Activated CD4-positive, alpha-beta T cell treated with anti-CD3 and anti-CD28 coated beads, Interleukin-2, amount 10 ng/mL, durations not matched to agents 24 days and 14 days (primary cell): ENCODE measurements around the gene LATS1. TPM values are rescaled to one million over a fixed set of nuclear protein-coding genes. Genes with fewer than 3 reads are reported as not detected.
A peak's percentile ranks its signal among the peaks of the same experiment; 100 is the strongest.
"Not testable (repeated sequence)": the region's sequence is repeated elsewhere in the genome, so short reads cannot be mapped to it uniquely, and the experiment has no call there.

Experiments
- DNase-seq: peaks from one replicate; pipeline ENCODE4 v3.0.0; 2022
- H3K27ac Mint-ChIP-seq: one replicate; pipeline ENCODE4 v1.8.0; 2022; ENCODE audit warnings: mild to moderate bottlenecking, mixed read lengths
- H3K27me3 Mint-ChIP-seq: one replicate; pipeline ENCODE4 v1.8.0; 2022; ENCODE audit warnings: mixed read lengths
- H3K36me3 Mint-ChIP-seq: one replicate; pipeline ENCODE4 v1.8.0; 2022; ENCODE audit warnings: low read depth, mild to moderate bottlenecking, mixed read lengths
- H3K4me1 Mint-ChIP-seq: one replicate; pipeline ENCODE4 v1.8.0; 2021; ENCODE audit warnings: mixed read lengths
- H3K4me3 Mint-ChIP-seq: one replicate; pipeline ENCODE4 v1.8.0; 2022; ENCODE audit warnings: mild to moderate bottlenecking, moderate library complexity, mixed read lengths
- H3K9me3 Mint-ChIP-seq: one replicate; pipeline ENCODE4 v1.8.0; 2021; ENCODE audit warnings: mixed read lengths
- intact Hi-C: fragments of 100-400 bp; cut with micrococcal nuclease; formaldehyde crosslinking; loops from one replicate; pipeline ENCODE4 v1.15.1; 2023
- total RNA-seq: library from RNA; stranded (reverse); gene quantifications from 2 replicates; pipeline ENCODE4 v1.2.3, GENCODE V29; 2022

The LATS1 gene
- total RNA-seq, 1 donor from 2014 or later = 33.7 TPM

- Mint-ChIP-seq H3K9me3 (no peaks in the 10 kb centered on the region), H3K27ac (peak overlapping the region; percentile 98), H3K36me3 (peaks cover 21% of the 10 kb centered on the region), H3K4me1 (peaks cover 32% of the 10 kb centered on the region), H3K4me3 (peak overlapping the region; percentile 98), H3K27me3 (no peaks in the 10 kb centered on the region)
- intact Hi-C loops = loop anchor here (1.0 to 10.0 kb wide), 2 partner anchors 151 to 288 kb away; partner anchors contain the start of gene GINM1
- no peak for DNase-seq
Measured at GRCh38 chr6:149717255-149717587, 680 bp downstream of the LATS1 start.

- H3K27ac Mint-ChIP-seq = peak overlapping the region; percentile 84
- H3K36me3 Mint-ChIP-seq = peaks cover 23% of the 10 kb centered on the region
- DNase-seq = no peak
- peak overlapping the region; percentile 98 for H3K4me3 Mint-ChIP-seq
- no peaks in the 10 kb centered on the region for H3K27me3 Mint-ChIP-seq
- peaks cover 35% of the 10 kb centered on the region for H3K4me1 Mint-ChIP-seq
- intact Hi-C loops = loop anchor here (10.0 kb wide), 1 partner anchor 288 kb away; no protein-coding TSS in a partner anchor
- no peaks in the 10 kb centered on the region for H3K9me3 Mint-ChIP-seq
Measured at GRCh38 chr6:149716181-149716963, 1.5 kb downstream of the LATS1 start.

- no peaks in the 10 kb centered on the region for H3K27me3 Mint-ChIP-seq
- H3K36me3 Mint-ChIP-seq = peaks cover 20% of the 10 kb centered on the region
- H3K27ac Mint-ChIP-seq = no peak overlapping the region
- H3K9me3 Mint-ChIP-seq = no peaks in the 10 kb centered on the region
- intact Hi-C loops = loop anchor here (10.0 kb wide), 1 partner anchor 290 kb away; no protein-coding TSS in a partner anchor
- H3K4me3 Mint-ChIP-seq = no peak overlapping the region
- H3K4me1 Mint-ChIP-seq = peaks cover 43% of the 10 kb centered on the region
- no peak for DNase-seq
Measured at GRCh38 chr6:149714442-149714841, 3.5 kb downstream of the LATS1 start.

- no peak for DNase-seq
- Mint-ChIP-seq H3K4me3 (no peak overlapping the region), H3K4me1 (peaks cover 43% of the 10 kb centered on the region), H3K36me3 (peaks cover 15% of the 10 kb centered on the region), H3K27me3 (no peaks in the 10 kb centered on the region), H3K9me3 (no peaks in the 10 kb centered on the region), H3K27ac (no peak overlapping the region)
- intact Hi-C loops = loop anchor here (10.0 kb wide), 1 partner anchor 293 kb away; no protein-coding TSS in a partner anchor
Measured at GRCh38 chr6:149711711-149712110, 6.2 kb downstream of the LATS1 start.

DNA sequence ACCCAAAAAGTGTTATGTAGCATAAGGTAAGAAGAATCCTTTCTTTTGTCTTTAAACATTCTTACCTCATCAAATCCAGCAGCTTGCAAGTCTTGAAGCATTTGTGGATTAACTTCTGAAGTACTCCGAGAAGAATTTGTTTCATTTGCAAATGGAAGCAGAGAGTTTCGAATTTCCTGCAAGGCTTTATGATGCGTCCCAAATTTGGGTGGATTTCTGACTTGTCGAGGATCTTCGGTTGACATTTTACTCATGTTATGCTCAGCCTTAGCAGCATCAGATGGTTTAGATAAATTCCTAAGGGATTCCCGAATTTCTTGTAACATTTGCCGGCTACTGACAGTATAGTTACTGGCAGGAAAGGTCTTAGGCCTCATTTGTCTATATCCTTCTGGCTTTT lies 16.2 kb downstream of the LATS1 start:
- H3K4me1 Mint-ChIP-seq = peaks cover 19% of the 10 kb centered on the region
- DNase-seq = no peak
- H3K36me3 Mint-ChIP-seq = peaks cover 23% of the 10 kb centered on the region
- H3K9me3 Mint-ChIP-seq = no peaks in the 10 kb centered on the region
- intact Hi-C loops = no loop called here
- H3K27me3 Mint-ChIP-seq = no peaks in the 10 kb centered on the region
- H3K4me3 Mint-ChIP-seq = no peak overlapping the region
- no peak overlapping the region for H3K27ac Mint-ChIP-seq

DNA sequence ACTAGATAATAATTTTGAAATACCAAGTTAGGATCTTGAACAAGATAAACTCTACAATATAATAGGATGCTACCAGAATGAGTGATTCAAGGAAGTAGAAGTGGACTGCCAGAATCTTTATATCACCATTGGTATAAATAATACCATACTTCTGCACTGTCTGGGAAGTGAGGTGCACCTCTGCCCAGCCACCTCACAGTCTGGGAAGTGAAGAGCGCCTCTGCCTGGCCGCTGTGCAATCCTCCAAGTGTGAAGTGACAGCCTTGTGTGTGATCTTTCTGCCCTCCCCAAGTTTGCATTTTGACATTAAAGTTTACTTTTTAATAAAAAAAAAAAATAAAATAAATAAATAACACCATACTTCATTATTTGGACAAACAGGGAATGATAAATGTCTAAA lies 18.8 kb downstream of the LATS1 start:
- peaks cover 21% of the 10 kb centered on the region for H3K36me3 Mint-ChIP-seq
- H3K4me1 Mint-ChIP-seq = peaks cover 12% of the 10 kb centered on the region
- intact Hi-C loops = no loop called here
- DNase-seq = no peak
- no peak overlapping the region for H3K4me3 Mint-ChIP-seq
- H3K9me3 Mint-ChIP-seq = no peaks in the 10 kb centered on the region
- H3K27ac Mint-ChIP-seq = no peak overlapping the region
- no peaks in the 10 kb centered on the region for H3K27me3 Mint-ChIP-seq

- no peak for DNase-seq
- Mint-ChIP-seq H3K27ac (no peak overlapping the region), H3K4me3 (no peak overlapping the region), H3K4me1 (peaks cover 10% of the 10 kb centered on the region), H3K9me3 (no peaks in the 10 kb centered on the region), H3K27me3 (no peaks in the 10 kb centered on the region), H3K36me3 (peaks cover 25% of the 10 kb centered on the region)
- intact Hi-C loops = no loop called here
Measured at GRCh38 chr6:149698175-149698574, 19.7 kb downstream of the LATS1 start.

- H3K9me3 Mint-ChIP-seq = no peaks in the 10 kb centered on the region
- intact Hi-C loops = no loop called here
- no peak overlapping the region for H3K4me3 Mint-ChIP-seq
- H3K27ac Mint-ChIP-seq = peak overlapping the region; percentile 17
- DNase-seq = no peak
- peaks cover 28% of the 10 kb centered on the region for H3K36me3 Mint-ChIP-seq
- no peaks in the 10 kb centered on the region for H3K27me3 Mint-ChIP-seq
- peaks cover 10% of the 10 kb centered on the region for H3K4me1 Mint-ChIP-seq
Measured at GRCh38 chr6:149696901-149697300, 21.0 kb downstream of the LATS1 start.

DNA sequence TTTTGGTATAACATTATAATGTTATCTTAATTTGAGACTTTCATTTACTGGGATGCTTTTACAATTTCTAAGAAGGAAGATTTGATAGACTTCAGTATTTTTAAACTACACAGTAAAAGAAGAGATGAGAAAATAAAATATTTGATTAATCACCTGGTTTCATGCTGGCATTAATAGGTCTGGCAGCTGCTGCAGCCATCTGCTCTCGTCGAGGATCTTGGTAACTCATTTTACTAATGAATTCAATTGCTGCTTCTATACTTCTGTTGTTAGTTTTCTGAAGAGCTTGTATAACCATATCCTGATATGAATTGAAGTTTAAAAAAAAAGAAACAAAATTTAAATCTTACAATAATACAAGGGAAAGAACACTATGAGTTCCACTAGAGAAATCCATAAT lies 23.0 kb downstream of the LATS1 start:
- no peak for DNase-seq
- Mint-ChIP-seq H3K4me3 (no peak overlapping the region), H3K27ac (no peak overlapping the region), H3K9me3 (no peaks in the 10 kb centered on the region), H3K27me3 (no peaks in the 10 kb centered on the region), H3K4me1 (peaks cover 7% of the 10 kb centered on the region), H3K36me3 (peaks cover 28% of the 10 kb centered on the region)
- intact Hi-C loops = no loop called here

GRCh38 chr6:149691201-149691600 lies 26.7 kb downstream of the LATS1 start:
- intact Hi-C loops = no loop called here
- Mint-ChIP-seq H3K36me3 (peaks cover 35% of the 10 kb centered on the region), H3K4me1 (peaks cover 13% of the 10 kb centered on the region), H3K27me3 (no peaks in the 10 kb centered on the region), H3K4me3 (no peak overlapping the region), H3K27ac (no peak overlapping the region), H3K9me3 (no peaks in the 10 kb centered on the region)
- DNase-seq = no peak

- H3K4me1 Mint-ChIP-seq = peaks cover 23% of the 10 kb centered on the region
- intact Hi-C loops = loop anchor here (2.0 kb wide), 1 partner anchor 33 kb away; the partner anchor contains the start of gene LATS1
- H3K4me3 Mint-ChIP-seq = no peak overlapping the region
- peak overlapping the region; percentile 56 for H3K27ac Mint-ChIP-seq
- H3K36me3 Mint-ChIP-seq = peaks cover 36% of the 10 kb centered on the region
- no peaks in the 10 kb centered on the region for H3K9me3 Mint-ChIP-seq
- DNase-seq = no peak
- no peaks in the 10 kb centered on the region for H3K27me3 Mint-ChIP-seq
Measured at GRCh38 chr6:149686230-149686629, 31.7 kb downstream of the LATS1 start.

GRCh38 chr6:149683256-149683859 lies 34.5 kb downstream of the LATS1 start:
- DNase-seq = no peak
- H3K4me3 Mint-ChIP-seq = no peak overlapping the region
- peaks cover 44% of the 10 kb centered on the region for H3K36me3 Mint-ChIP-seq
- no peaks in the 10 kb centered on the region for H3K27me3 Mint-ChIP-seq
- no peaks in the 10 kb centered on the region for H3K9me3 Mint-ChIP-seq
- peaks cover 25% of the 10 kb centered on the region for H3K4me1 Mint-ChIP-seq
- no peak overlapping the region for H3K27ac Mint-ChIP-seq
- intact Hi-C loops = no loop called here

DNA sequence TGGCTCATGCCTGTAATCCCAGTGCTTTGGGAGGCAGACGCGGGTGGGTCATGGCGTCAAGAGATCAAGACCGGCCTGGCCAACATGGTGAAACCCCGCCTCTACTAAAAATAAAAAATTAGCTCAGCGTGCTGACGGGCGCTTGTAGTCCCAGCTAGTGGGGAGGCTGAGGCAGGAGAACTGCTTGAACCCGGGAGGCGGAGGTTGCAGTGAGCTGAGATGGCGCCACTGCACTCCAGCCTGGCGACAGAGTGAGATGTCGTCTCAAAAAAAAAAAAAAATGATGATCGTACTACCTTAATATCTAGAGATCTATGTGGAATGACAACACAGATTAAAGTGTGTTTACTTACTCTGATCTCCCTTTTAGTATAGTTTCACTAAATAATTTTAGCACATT lies 36.1 kb downstream of the LATS1 start:
- H3K27ac Mint-ChIP-seq, H3K4me3 Mint-ChIP-seq, intact Hi-C loops, H3K9me3 Mint-ChIP-seq, DNase-seq, H3K27me3 Mint-ChIP-seq: not testable (repeated sequence)
- Mint-ChIP-seq H3K4me1 (peaks cover 19% of the 10 kb centered on the region), H3K36me3 (peaks cover 50% of the 10 kb centered on the region)

- intact Hi-C loops = no loop called here
- Mint-ChIP-seq H3K27ac (no peak overlapping the region), H3K27me3 (no peaks in the 10 kb centered on the region), H3K4me1 (peaks cover 12% of the 10 kb centered on the region), H3K4me3 (no peak overlapping the region), H3K36me3 (peaks cover 48% of the 10 kb centered on the region), H3K9me3 (no peaks in the 10 kb centered on the region)
- no peak for DNase-seq
Measured at GRCh38 chr6:149681209-149681608, 36.7 kb downstream of the LATS1 start.
